ENCODE measurements around the gene PDE4C.

DNA sequence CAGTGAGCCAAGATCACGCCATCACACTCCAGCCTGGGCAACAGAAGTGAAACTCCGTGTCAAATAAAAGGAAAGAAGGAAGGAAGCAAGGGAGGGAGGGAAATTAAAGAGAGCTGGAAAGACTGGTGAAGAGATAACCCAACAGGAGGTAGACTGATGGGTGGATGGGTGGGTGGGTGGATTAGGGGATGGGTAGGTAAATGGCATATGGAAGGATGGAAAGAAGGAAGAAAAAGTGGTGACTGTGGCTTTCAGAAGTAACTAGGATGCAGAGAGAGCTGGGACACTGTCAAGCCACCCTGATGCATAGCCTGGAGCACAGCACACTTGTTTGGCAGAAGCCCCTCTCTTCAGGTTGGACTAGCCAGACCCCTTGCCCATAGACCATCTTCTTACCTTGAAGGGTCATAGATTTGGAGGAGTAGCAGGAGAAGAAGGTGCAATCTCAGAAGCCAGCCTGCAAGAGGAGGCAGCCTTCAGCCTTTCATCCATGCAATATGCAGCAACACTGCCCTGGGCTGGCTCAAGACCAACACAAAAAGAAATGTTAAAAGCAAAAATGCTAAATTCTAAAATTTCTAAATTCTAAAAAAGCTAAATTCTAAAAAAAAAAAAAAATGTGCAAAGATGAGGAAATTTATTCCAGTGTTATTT, 43.0 kb upstream of the PDE4C start:
- TF ChIP-seq, protein P1, sequence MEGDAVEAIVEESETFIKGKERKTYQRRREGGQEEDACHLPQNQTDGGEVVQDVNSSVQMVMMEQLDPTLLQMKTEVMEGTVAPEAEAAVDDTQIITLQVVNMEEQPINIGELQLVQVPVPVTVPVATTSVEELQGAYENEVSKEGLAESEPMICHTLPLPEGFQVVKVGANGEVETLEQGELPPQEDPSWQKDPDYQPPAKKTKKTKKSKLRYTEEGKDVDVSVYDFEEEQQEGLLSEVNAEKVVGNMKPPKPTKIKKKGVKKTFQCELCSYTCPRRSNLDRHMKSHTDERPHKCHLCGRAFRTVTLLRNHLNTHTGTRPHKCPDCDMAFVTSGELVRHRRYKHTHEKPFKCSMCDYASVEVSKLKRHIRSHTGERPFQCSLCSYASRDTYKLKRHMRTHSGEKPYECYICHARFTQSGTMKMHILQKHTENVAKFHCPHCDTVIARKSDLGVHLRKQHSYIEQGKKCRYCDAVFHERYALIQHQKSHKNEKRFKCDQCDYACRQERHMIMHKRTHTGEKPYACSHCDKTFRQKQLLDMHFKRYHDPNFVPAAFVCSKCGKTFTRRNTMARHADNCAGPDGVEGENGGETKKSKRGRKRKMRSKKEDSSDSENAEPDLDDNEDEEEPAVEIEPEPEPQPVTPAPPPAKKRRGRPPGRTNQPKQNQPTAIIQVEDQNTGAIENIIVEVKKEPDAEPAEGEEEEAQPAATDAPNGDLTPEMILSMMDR (IDR thresholded peaks at IDR 0.05; ENCODE audit: poor library complexity, severe bottlenecking) = no peak
- TF ChIP-seq EZH2 (IDR thresholded peaks at IDR 0.05; ENCODE audit: borderline replicate concordance, insufficient read depth, low read length, poor library complexity, severe bottlenecking) (no peak), EP300 (conservative IDR thresholded peaks at IDR 0.05; ENCODE audit: poor library complexity, severe bottlenecking) (no peak), TAF1 (IDR thresholded peaks at IDR 0.05; ENCODE audit: low read depth) (no peak), POLR2AphosphoS5 (IDR thresholded peaks at IDR 0.05) (no peak)

All from neural cell (in vitro differentiated cells).